Nephron progenitor cell (in vitro differentiated cells): ENCODE measurements around the gene SSBP3.

ENCODE experiments used
- DNase-seq: peaks from one replicate; pipeline ENCODE4 v3.0.0; 2021
- H3K27ac Mint-ChIP-seq: 2 replicates; pipeline ENCODE4 v1.8.0; 2021; ENCODE audit warnings: mild to moderate bottlenecking, moderate library complexity, mixed read lengths
- H3K27me3 Mint-ChIP-seq: 2 replicates; pipeline ENCODE4 v1.8.0; 2021; ENCODE audit warnings: mild to moderate bottlenecking, low read depth, mixed read lengths; ENCODE audit not compliant: poor library complexity
- H3K36me3 Mint-ChIP-seq: 2 replicates; pipeline ENCODE4 v1.8.0; 2021; ENCODE audit warnings: low read depth, mixed read lengths
- H3K4me1 Mint-ChIP-seq: 2 replicates; pipeline ENCODE4 v1.8.0; 2021; ENCODE audit warnings: mixed read lengths
- H3K4me3 Mint-ChIP-seq: 2 replicates; pipeline ENCODE4 v1.8.0; 2021; ENCODE audit warnings: mild to moderate bottlenecking, moderate library complexity, mixed read lengths
- H3K9me3 Mint-ChIP-seq: 2 replicates; pipeline ENCODE4 v1.8.0; 2021; ENCODE audit warnings: mild to moderate bottlenecking, moderate library complexity, mixed read lengths
- TF ChIP-seq, protein P1 (sequence below): fragments of 200-600 bp; sonication (generic); IDR thresholded peaks from 2 replicates; pipeline ENCODE4 v1.5.0; 2021; ENCODE audit warnings: antibody characterized with exemption

SSBP3 gene

DNA sequence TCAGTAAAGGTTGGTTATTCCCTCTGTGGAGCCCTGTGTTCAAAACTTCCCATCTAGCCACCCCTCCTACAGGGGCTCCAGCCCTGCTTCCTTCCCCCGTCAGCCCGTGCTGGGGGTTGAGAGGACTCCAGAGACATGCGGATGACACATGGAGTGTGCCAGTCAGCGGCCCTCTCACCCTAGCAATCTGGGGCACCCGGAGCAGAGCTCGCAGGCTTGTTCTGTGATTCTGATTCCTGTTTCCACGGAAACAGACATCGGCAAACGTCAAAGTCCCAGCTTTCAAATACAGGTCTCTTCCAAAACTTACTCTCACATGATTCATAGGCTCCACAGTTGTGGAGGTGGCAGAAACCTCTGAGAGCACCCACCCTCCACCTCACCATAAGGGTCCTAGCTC, 9.8 kb upstream of the SSBP3 start:
- Mint-ChIP-seq H3K4me3 (no peak overlapping the region), H3K27ac (no peak overlapping the region), H3K36me3 (no peaks in the 10 kb centered on the region), H3K27me3 (peaks cover 15% of the 10 kb centered on the region), H3K4me1 (peaks cover 55% of the 10 kb centered on the region), H3K9me3 (no peaks in the 10 kb centered on the region)
- TF ChIP-seq, protein P1, sequence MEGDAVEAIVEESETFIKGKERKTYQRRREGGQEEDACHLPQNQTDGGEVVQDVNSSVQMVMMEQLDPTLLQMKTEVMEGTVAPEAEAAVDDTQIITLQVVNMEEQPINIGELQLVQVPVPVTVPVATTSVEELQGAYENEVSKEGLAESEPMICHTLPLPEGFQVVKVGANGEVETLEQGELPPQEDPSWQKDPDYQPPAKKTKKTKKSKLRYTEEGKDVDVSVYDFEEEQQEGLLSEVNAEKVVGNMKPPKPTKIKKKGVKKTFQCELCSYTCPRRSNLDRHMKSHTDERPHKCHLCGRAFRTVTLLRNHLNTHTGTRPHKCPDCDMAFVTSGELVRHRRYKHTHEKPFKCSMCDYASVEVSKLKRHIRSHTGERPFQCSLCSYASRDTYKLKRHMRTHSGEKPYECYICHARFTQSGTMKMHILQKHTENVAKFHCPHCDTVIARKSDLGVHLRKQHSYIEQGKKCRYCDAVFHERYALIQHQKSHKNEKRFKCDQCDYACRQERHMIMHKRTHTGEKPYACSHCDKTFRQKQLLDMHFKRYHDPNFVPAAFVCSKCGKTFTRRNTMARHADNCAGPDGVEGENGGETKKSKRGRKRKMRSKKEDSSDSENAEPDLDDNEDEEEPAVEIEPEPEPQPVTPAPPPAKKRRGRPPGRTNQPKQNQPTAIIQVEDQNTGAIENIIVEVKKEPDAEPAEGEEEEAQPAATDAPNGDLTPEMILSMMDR: no peak
- no peak for DNase-seq

DNA sequence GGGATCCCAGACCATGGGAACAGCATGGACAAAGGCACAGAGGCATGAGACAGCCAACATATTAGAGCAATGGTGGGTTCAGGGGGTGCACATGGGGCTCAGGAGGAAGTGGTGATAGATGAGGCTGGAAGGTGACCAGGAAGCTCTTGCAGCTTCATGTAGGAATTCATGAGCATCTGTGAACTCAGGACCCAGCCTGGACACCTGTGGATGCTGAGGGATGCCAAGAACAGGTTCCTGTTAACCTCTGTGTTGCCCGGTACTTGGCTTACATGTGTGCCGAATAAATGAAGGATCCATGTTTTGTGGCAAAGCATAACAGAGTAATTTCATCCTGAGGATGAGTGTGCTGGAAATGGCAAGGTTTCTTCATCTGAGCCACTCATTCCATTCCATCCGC, 9.3 kb upstream of the SSBP3 start:
- Mint-ChIP-seq H3K27ac (no peak overlapping the region), H3K9me3 (no peaks in the 10 kb centered on the region), H3K4me3 (no peak overlapping the region), H3K36me3 (peaks cover 3% of the 10 kb centered on the region), H3K4me1 (peaks cover 60% of the 10 kb centered on the region), H3K27me3 (peaks cover 15% of the 10 kb centered on the region)
- no peak for DNase-seq
- TF ChIP-seq, protein P1: no peak

DNA sequence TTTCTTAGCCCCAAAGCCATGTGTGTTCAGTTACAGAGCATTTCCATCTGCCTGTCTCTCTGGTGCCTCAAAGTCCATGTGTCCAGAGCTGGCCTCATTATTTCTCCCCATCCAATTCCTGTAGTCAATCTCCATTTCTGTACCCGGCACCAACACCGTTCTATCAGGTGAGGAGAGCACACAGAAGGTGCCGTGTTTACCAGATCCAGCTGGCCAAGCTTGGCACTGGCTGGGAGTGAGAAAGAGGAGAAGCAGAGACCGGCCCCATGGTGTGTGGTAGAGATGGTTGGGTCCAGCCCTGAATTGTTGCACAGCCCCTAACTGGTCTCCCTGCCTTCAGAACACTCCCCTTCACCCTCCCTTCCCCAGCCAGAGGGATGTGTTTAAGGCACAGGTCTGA, 7.5 kb upstream of the SSBP3 start:
- peak overlapping the region; percentile 66 for H3K27ac Mint-ChIP-seq
- TF ChIP-seq, protein P1: no peak
- DNase-seq: no peak
- H3K36me3 Mint-ChIP-seq: peaks cover 4% of the 10 kb centered on the region
- H3K27me3 Mint-ChIP-seq: peaks cover 15% of the 10 kb centered on the region
- peaks cover 78% of the 10 kb centered on the region for H3K4me1 Mint-ChIP-seq
- H3K9me3 Mint-ChIP-seq: no peaks in the 10 kb centered on the region
- no peak overlapping the region for H3K4me3 Mint-ChIP-seq

DNA sequence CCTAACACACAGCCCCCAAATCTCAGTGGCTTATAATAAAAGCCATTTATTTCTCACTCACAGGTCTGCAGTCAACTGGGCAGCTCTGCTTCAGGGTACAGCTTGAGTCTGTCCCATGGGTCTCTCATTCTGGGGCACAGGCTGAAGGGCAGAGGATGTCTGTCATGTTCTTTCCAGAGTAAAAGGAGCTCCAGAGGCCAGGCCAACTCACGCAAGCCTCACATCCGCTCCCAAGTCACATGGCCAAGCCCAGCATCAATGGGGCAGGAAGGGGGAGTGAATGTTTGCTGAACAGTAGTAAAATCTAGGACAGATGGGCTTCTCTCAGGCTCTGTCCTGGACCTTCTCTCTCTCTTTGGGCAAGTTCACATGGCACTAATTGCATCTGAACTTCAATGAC, 7.1 kb upstream of the SSBP3 start:
- peaks cover 15% of the 10 kb centered on the region for H3K27me3 Mint-ChIP-seq
- DNase-seq: no peak
- peaks cover 4% of the 10 kb centered on the region for H3K36me3 Mint-ChIP-seq
- peaks cover 82% of the 10 kb centered on the region for H3K4me1 Mint-ChIP-seq
- H3K4me3 Mint-ChIP-seq: no peak overlapping the region
- H3K27ac Mint-ChIP-seq: peak overlapping the region; percentile 85
- H3K9me3 Mint-ChIP-seq: no peaks in the 10 kb centered on the region
- TF ChIP-seq, protein P1: no peak

DNA sequence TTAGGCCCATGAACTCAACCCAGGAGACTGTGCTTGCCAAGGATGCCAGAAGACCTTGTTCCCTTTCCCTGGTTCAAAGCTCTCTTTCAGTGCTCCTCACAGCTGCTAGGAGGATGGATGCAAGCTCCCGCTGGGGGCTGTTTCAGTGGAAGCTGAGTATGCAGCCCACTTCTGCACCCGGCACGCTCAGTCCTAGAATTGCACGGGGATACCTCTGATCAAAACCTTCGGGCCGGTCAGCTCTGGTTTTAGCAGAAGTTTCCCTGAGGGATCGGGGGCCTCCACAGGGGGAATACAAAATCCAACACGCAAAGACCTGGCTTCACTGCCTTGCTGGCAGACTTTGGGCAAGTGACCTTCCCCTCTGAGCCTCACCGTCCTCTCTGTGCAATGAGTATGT, 4.2 kb upstream of the SSBP3 start:
- Mint-ChIP-seq H3K4me3 (no peak overlapping the region), H3K27me3 (peaks cover 10% of the 10 kb centered on the region), H3K4me1 (peaks cover 80% of the 10 kb centered on the region), H3K9me3 (no peaks in the 10 kb centered on the region), H3K27ac (peak overlapping the region; percentile 55), H3K36me3 (peaks cover 4% of the 10 kb centered on the region)
- TF ChIP-seq, protein P1: no peak
- no peak for DNase-seq
